Measurements from ENCODE around the gene WLS.

WLS gene

GRCh38 chr1:68144856-68145255 is 87.5 kb downstream of the WLS start:
- no peak overlapping the region for H3K4me3 ChIP-seq (ENCODE audit: control insufficient read depth, low read depth, low read length)
- TF ChIP-seq CTCF (IDR thresholded peaks at IDR 0.05; ENCODE audit: control insufficient read depth, insufficient read depth, low read depth, low read length, missing control alignments), result no peak
- no peak for DNase-seq (ENCODE audit: low read depth)

- no peak overlapping the region for H3K4me3 ChIP-seq (ENCODE audit: control insufficient read depth, low read depth, low read length)
- no peak for TF ChIP-seq CTCF (IDR thresholded peaks at IDR 0.05; ENCODE audit: control insufficient read depth, insufficient read depth, low read depth, low read length, missing control alignments)
- DNase-seq (ENCODE audit: low read depth), result no peak
Measured at GRCh38 chr1:68143633-68144032, 88.7 kb downstream of the WLS start.

GRCh38 chr1:68142461-68142860 is 89.9 kb downstream of the WLS start:
- no peak for TF ChIP-seq CTCF (IDR thresholded peaks at IDR 0.05; ENCODE audit: control insufficient read depth, insufficient read depth, low read depth, low read length, missing control alignments)
- no peak for DNase-seq (ENCODE audit: low read depth)
- no peak overlapping the region for H3K4me3 ChIP-seq (ENCODE audit: control insufficient read depth, low read depth, low read length)

GRCh38 chr1:68142036-68142435 is 90.3 kb downstream of the WLS start:
- no peak for DNase-seq (ENCODE audit: low read depth)
- no peak for TF ChIP-seq CTCF (IDR thresholded peaks at IDR 0.05; ENCODE audit: control insufficient read depth, insufficient read depth, low read depth, low read length, missing control alignments)
- no peak overlapping the region for H3K4me3 ChIP-seq (ENCODE audit: control insufficient read depth, low read depth, low read length)

GRCh38 chr1:68141071-68142021 is 91.0 kb downstream of the WLS start:
- DNase-seq (ENCODE audit: low read depth), result no peak
- H3K4me3 ChIP-seq (ENCODE audit: control insufficient read depth, low read depth, low read length), result no peak overlapping the region
- TF ChIP-seq CTCF (IDR thresholded peaks at IDR 0.05; ENCODE audit: control insufficient read depth, insufficient read depth, low read depth, low read length, missing control alignments), result no peak

- no peak overlapping the region for H3K4me3 ChIP-seq (ENCODE audit: control insufficient read depth, low read depth, low read length)
Measured at GRCh38 chr1:68140536-68140935, 91.8 kb downstream of the WLS start.

More at GRCh38 chr1:68140536-68140935, 91.8 kb downstream of the WLS start:
- DNase-seq (ENCODE audit: low read depth), result no peak
- TF ChIP-seq CTCF (IDR thresholded peaks at IDR 0.05; ENCODE audit: control insufficient read depth, insufficient read depth, low read depth, low read length, missing control alignments), result no peak
